Liver (tissue), 9 donors: ENCODE data around the gene INSIG2. TPM values are rescaled to one million over a fixed set of nuclear protein-coding genes. Genes with fewer than 3 reads are reported as not detected.

Experiments used
- DNase-seq: peaks from one replicate; pipeline ENCODE4 v3.0.0-alpha.2; 2017; ENCODE audit warnings: low spot score
- H3K27ac ChIP-seq, 2 donors: one replicate each; pipeline ENCODE4 v1.7.0; 2013; ENCODE audit warnings: inconsistent platforms in 2 of 2, low read length in 2 of 2, control low read depth in 1 of 2, low read depth in 1 of 2, mild to moderate bottlenecking in 1 of 2
- H3K27me3 ChIP-seq, 4 donors: one replicate each; pipeline versions ENCODE4 v1.6.1 to v1.7.0; 2013; ENCODE audit warnings: low read length in 3 of 4, inconsistent platforms in 1 of 4, mild to moderate bottlenecking in 1 of 4, moderate library complexity in 1 of 4; ENCODE audit not compliant: control insufficient read depth in 4 of 4, insufficient read depth in 4 of 4
- H3K36me3 ChIP-seq, 4 donors: one replicate each; pipeline versions ENCODE4 v1.6.1 to v1.7.0; 2013; ENCODE audit warnings: low read length in 3 of 4, mild to moderate bottlenecking in 3 of 4, low read depth in 1 of 4, moderate library complexity in 1 of 4; ENCODE audit not compliant: control insufficient read depth in 4 of 4, insufficient read depth in 3 of 4
- H3K4me1 ChIP-seq, 4 donors: one replicate each; pipeline versions ENCODE4 v1.6.1 to v1.7.0; 2013; ENCODE audit warnings: low read length in 3 of 4, mild to moderate bottlenecking in 3 of 4, moderate library complexity in 1 of 4; ENCODE audit not compliant: control insufficient read depth in 4 of 4, insufficient read depth in 4 of 4
- H3K4me3 ChIP-seq, 3 donors: one replicate each; pipeline versions ENCODE4 v1.6.1 to v1.7.0; 2013; ENCODE audit warnings: low read length in 3 of 3, control low read depth in 1 of 3, low read depth in 1 of 3, mild to moderate bottlenecking in 1 of 3
- H3K9ac ChIP-seq, 2 donors: one replicate each; pipeline ENCODE4 v1.7.0; 2013; ENCODE audit warnings: low read length in 2 of 2, mild to moderate bottlenecking in 2 of 2, moderate library complexity in 2 of 2, control low read depth in 1 of 2, low read depth in 1 of 2
- H3K9me3 ChIP-seq, 4 donors: one replicate each; pipeline versions ENCODE4 v1.6.1 to v1.7.0; 2013; ENCODE audit warnings: low read length in 3 of 4; ENCODE audit not compliant: control insufficient read depth in 4 of 4
- EGR1 ChIP-seq, 2 donors: IDR thresholded peaks; 2 replicates each; pipeline ENCODE4 v1.6.1; 2016 to 2018; ENCODE audit warnings: antibody characterized with exemption in 2 of 2, low read depth in 2 of 2
- FOXA1 ChIP-seq: IDR thresholded peaks from 2 replicates; pipeline ENCODE4 v1.6.1; 2016; ENCODE audit warnings: antibody characterized with exemption
- FOXA2 ChIP-seq: IDR thresholded peaks from 2 replicates; pipeline ENCODE4 v1.6.1; 2016; ENCODE audit warnings: antibody characterized with exemption
- GABPA ChIP-seq, 2 donors: IDR thresholded peaks in 1 of 2; conservative IDR thresholded peaks in 1 of 2; 2 replicates each; pipeline ENCODE4 v1.6.1; 2016; ENCODE audit warnings: antibody characterized with exemption in 2 of 2, mild to moderate bottlenecking in 1 of 2, moderate library complexity in 1 of 2
- HNF4A ChIP-seq, 2 donors: conservative IDR thresholded peaks; 2 replicates each; pipeline ENCODE4 v1.6.1; 2016; ENCODE audit warnings: antibody characterized with exemption in 2 of 2, mild to moderate bottlenecking in 2 of 2
- HNF4G ChIP-seq: IDR thresholded peaks from 2 replicates; pipeline ENCODE4 v1.6.1; 2016; ENCODE audit warnings: antibody characterized with exemption
- JUND ChIP-seq, 2 donors: IDR thresholded peaks; 2 replicates each; pipeline ENCODE4 v1.6.1; 2016; ENCODE audit warnings: antibody characterized with exemption in 2 of 2
- NR2F2 ChIP-seq: IDR thresholded peaks from 2 replicates; pipeline ENCODE4 v1.6.1; 2016; ENCODE audit warnings: antibody characterized with exemption
- RAD21 ChIP-seq, 2 donors: IDR thresholded peaks; 2 replicates each; pipeline ENCODE4 v1.6.1; 2016; ENCODE audit warnings: antibody characterized with exemption in 2 of 2, mild to moderate bottlenecking in 2 of 2
- RXRA ChIP-seq, 2 donors: IDR thresholded peaks; 2 replicates each; pipeline ENCODE4 v1.6.1; 2017 to 2018; ENCODE audit warnings: antibody characterized with exemption in 2 of 2, mild to moderate bottlenecking in 1 of 2
- SP1 ChIP-seq: IDR thresholded peaks from 2 replicates; pipeline ENCODE4 v1.6.1; 2018; ENCODE audit warnings: antibody characterized with exemption, mild to moderate bottlenecking
- TAF1 ChIP-seq: conservative IDR thresholded peaks from 2 replicates; pipeline ENCODE4 v1.6.1; 2016; ENCODE audit warnings: antibody characterized with exemption, mild to moderate bottlenecking
- YY1 ChIP-seq: IDR thresholded peaks from 2 replicates; pipeline ENCODE4 v1.6.1; 2016; ENCODE audit warnings: antibody characterized with exemption, mild to moderate bottlenecking
- WGBS: extraction: QIAGEN DNeasy Blood & Tissue Kit; methylation state at CpG from one replicate; pipeline ENCODE4 v1.1.7; 2013; 5-methylcytosine and 5-hydroxymethylcytosine counted together
- polyA plus RNA-seq, 2 donors: library from polyadenylated mRNA; stranded (reverse) in 1 of 2; unstranded in 1 of 2; fragments of 200-250 nt in 1 of 2; fragments of >200 nt in 1 of 2; fragmentation: Nextera tagmentation in 1 of 2; extraction: Ambion mirVana in 1 of 2; gene quantifications; one replicate each; pipeline versions ENCODE4 v1.2.1 to v1.2.3, GENCODE V29; 2013 to 2015
- total RNA-seq, 2 donors: library from RNA; depleted of rRNA; stranded (reverse); fragments of >200 nt; gene quantifications; one replicate each; pipeline ENCODE4 v1.2.3, GENCODE V29; 2014
- TF ChIP-seq, protein P1 (sequence below): fragments of 150-350 bp; IDR thresholded peaks from 2 replicates; pipeline ENCODE4 v1.5.1; 2017; ENCODE audit warnings: improper control_type of control experiment, low read depth, low read length; ENCODE audit not compliant: missing input control
- TF ChIP-seq, protein P2 (sequence below): IDR thresholded peaks from 2 replicates; pipeline ENCODE4 v1.6.1; 2016; ENCODE audit warnings: antibody characterized with exemption
- TF ChIP-seq, protein P3 (sequence below): IDR thresholded peaks from 2 replicates; pipeline ENCODE4 v1.6.1; 2016; ENCODE audit warnings: antibody characterized with exemption
- TF ChIP-seq, protein P4 (sequence below): IDR thresholded peaks from 2 replicates; pipeline ENCODE4 v1.6.1; 2016; ENCODE audit warnings: antibody characterized with exemption, mild to moderate bottlenecking
- TF ChIP-seq, protein P5 (sequence below): IDR thresholded peaks from 2 replicates; pipeline ENCODE4 v1.6.1; 2016; ENCODE audit warnings: antibody characterized with exemption
- donor health status: healthy.
- donor health status: healthy.
- donor health status: healthy.
- donor health status: healthy.
- donor health status: healthy.

The INSIG2 gene
- total and polyA plus RNA-seq, 4 donors = 11.3 to 18.5 (median 15.6) TPM

DNA sequence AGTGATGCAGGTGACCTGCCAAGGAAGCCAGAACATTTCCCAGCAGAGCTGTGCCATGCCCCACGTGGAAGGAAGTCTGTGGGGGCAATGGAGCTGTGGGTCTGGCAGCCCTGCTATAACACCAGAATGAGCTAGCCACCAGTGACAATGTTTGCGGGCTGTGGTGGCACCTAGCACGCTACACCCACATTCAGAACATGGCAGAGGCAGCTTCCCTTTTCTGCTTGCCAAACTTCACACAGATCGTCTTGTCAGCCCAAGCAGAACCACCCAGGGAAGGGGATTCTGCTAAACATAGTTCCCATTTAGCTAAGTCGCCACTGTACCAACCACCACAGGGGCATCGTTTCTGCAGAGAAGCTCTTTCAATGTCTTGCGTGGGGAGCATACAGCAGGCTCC, 47.4 kb upstream of the INSIG2 start:
- Histone ChIP-seq H3K36me3 (no peaks in the 10 kb centered on the region), H3K9me3 (no peaks in the 10 kb centered on the region), H3K4me3 (no peak overlapping the region), H3K9ac (no peak overlapping the region), H3K27ac (no peak overlapping the region), H3K4me1 (no peaks in the 10 kb centered on the region), H3K27me3 (no peaks in the 10 kb centered on the region)
- 77% methylated on average over 7 of the region's 7 CpGs for WGBS
- DNase-seq = no peak
- no peak for TF ChIP-seq RAD21 (IDR thresholded peaks at IDR 0.05)
- TF ChIP-seq RXRA (IDR thresholded peaks at IDR 0.05) = no peak
- TF ChIP-seq SP1 = no peak
- no peak for TF ChIP-seq YY1
- TF ChIP-seq, protein P1, sequence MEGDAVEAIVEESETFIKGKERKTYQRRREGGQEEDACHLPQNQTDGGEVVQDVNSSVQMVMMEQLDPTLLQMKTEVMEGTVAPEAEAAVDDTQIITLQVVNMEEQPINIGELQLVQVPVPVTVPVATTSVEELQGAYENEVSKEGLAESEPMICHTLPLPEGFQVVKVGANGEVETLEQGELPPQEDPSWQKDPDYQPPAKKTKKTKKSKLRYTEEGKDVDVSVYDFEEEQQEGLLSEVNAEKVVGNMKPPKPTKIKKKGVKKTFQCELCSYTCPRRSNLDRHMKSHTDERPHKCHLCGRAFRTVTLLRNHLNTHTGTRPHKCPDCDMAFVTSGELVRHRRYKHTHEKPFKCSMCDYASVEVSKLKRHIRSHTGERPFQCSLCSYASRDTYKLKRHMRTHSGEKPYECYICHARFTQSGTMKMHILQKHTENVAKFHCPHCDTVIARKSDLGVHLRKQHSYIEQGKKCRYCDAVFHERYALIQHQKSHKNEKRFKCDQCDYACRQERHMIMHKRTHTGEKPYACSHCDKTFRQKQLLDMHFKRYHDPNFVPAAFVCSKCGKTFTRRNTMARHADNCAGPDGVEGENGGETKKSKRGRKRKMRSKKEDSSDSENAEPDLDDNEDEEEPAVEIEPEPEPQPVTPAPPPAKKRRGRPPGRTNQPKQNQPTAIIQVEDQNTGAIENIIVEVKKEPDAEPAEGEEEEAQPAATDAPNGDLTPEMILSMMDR = no peak
- TF ChIP-seq JUND (IDR thresholded peaks at IDR 0.05) = no peak
- TF ChIP-seq, protein P2, sequence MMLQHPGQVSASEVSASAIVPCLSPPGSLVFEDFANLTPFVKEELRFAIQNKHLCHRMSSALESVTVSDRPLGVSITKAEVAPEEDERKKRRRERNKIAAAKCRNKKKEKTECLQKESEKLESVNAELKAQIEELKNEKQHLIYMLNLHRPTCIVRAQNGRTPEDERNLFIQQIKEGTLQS = no peak
- no peak for TF ChIP-seq FOXA1
- TF ChIP-seq TAF1 = no peak
- TF ChIP-seq, protein P3, sequence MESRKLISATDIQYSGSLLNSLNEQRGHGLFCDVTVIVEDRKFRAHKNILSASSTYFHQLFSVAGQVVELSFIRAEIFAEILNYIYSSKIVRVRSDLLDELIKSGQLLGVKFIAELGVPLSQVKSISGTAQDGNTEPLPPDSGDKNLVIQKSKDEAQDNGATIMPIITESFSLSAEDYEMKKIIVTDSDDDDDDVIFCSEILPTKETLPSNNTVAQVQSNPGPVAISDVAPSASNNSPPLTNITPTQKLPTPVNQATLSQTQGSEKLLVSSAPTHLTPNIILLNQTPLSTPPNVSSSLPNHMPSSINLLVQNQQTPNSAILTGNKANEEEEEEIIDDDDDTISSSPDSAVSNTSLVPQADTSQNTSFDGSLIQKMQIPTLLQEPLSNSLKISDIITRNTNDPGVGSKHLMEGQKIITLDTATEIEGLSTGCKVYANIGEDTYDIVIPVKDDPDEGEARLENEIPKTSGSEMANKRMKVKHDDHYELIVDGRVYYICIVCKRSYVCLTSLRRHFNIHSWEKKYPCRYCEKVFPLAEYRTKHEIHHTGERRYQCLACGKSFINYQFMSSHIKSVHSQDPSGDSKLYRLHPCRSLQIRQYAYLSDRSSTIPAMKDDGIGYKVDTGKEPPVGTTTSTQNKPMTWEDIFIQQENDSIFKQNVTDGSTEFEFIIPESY = no peak
- TF ChIP-seq FOXA2 = no peak
- TF ChIP-seq HNF4G = no peak
- TF ChIP-seq, protein P4, sequence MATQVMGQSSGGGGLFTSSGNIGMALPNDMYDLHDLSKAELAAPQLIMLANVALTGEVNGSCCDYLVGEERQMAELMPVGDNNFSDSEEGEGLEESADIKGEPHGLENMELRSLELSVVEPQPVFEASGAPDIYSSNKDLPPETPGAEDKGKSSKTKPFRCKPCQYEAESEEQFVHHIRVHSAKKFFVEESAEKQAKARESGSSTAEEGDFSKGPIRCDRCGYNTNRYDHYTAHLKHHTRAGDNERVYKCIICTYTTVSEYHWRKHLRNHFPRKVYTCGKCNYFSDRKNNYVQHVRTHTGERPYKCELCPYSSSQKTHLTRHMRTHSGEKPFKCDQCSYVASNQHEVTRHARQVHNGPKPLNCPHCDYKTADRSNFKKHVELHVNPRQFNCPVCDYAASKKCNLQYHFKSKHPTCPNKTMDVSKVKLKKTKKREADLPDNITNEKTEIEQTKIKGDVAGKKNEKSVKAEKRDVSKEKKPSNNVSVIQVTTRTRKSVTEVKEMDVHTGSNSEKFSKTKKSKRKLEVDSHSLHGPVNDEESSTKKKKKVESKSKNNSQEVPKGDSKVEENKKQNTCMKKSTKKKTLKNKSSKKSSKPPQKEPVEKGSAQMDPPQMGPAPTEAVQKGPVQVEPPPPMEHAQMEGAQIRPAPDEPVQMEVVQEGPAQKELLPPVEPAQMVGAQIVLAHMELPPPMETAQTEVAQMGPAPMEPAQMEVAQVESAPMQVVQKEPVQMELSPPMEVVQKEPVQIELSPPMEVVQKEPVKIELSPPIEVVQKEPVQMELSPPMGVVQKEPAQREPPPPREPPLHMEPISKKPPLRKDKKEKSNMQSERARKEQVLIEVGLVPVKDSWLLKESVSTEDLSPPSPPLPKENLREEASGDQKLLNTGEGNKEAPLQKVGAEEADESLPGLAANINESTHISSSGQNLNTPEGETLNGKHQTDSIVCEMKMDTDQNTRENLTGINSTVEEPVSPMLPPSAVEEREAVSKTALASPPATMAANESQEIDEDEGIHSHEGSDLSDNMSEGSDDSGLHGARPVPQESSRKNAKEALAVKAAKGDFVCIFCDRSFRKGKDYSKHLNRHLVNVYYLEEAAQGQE = no peak
- TF ChIP-seq, protein P5, sequence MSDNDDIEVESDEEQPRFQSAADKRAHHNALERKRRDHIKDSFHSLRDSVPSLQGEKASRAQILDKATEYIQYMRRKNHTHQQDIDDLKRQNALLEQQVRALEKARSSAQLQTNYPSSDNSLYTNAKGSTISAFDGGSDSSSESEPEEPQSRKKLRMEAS = no peak
- TF ChIP-seq NR2F2 = no peak
- TF ChIP-seq EGR1 (IDR thresholded peaks at IDR 0.05; ENCODE audit: low read depth in 2 of 2) = no peak
- no peak for TF ChIP-seq HNF4A (conservative IDR thresholded peaks at IDR 0.05)
- no peak for TF ChIP-seq GABPA (IDR thresholded peaks at IDR 0.05 in 1 of 2, conservative IDR thresholded peaks at IDR 0.05 in 1 of 2)
